Measurements from ENCODE around the gene PTPRF. TPM values are rescaled to one million over a fixed set of nuclear protein-coding genes. Genes with fewer than 3 reads are reported as not detected.
A peak's percentile ranks its signal among the peaks of the same experiment; 100 is the strongest.

Gene PTPRF
- total RNA-seq, 1 donor from 2014 or later: 520 TPM

- DNase-seq (ENCODE audit: low spot score, unreplicated experiment): no peak
- Mint-ChIP-seq H3K9me3 (ENCODE audit: low read depth) (no peaks in the 10 kb centered on the region), H3K4me3 (ENCODE audit: low read depth) (no peak overlapping the region), H3K27ac (peak overlapping the region; percentile 18), H3K36me3 (ENCODE audit: insufficient read depth) (peaks cover 24% of the 10 kb centered on the region), H3K4me1 (ENCODE audit: low read depth) (peaks cover 69% of the 10 kb centered on the region), H3K27me3 (no peaks in the 10 kb centered on the region)
- no peak for TF ChIP-seq CTCF (IDR thresholded peaks at IDR 0.05; ENCODE audit: unreplicated experiment)
Measured at GRCh38 chr1:43538143-43538487, 7.4 kb downstream of the PTPRF start.

- peak overlapping the region; percentile 53 for H3K27ac Mint-ChIP-seq
- H3K27me3 Mint-ChIP-seq: no peaks in the 10 kb centered on the region
- H3K9me3 Mint-ChIP-seq (ENCODE audit: low read depth): no peaks in the 10 kb centered on the region
- no peak overlapping the region for H3K4me3 Mint-ChIP-seq (ENCODE audit: low read depth)
- no peak for DNase-seq (ENCODE audit: low spot score, unreplicated experiment)
- H3K4me1 Mint-ChIP-seq (ENCODE audit: low read depth): peaks cover 72% of the 10 kb centered on the region
- no peak for TF ChIP-seq CTCF (IDR thresholded peaks at IDR 0.05; ENCODE audit: unreplicated experiment)
- H3K36me3 Mint-ChIP-seq (ENCODE audit: insufficient read depth): peaks cover 25% of the 10 kb centered on the region
Measured at GRCh38 chr1:43538969-43539368, 8.3 kb downstream of the PTPRF start.

- Mint-ChIP-seq H3K27me3 (no peaks in the 10 kb centered on the region), H3K36me3 (ENCODE audit: insufficient read depth) (peaks cover 23% of the 10 kb centered on the region), H3K27ac (no peak overlapping the region), H3K9me3 (ENCODE audit: low read depth) (no peaks in the 10 kb centered on the region), H3K4me1 (ENCODE audit: low read depth) (peaks cover 72% of the 10 kb centered on the region), H3K4me3 (ENCODE audit: low read depth) (no peak overlapping the region)
- DNase-seq (ENCODE audit: low spot score, unreplicated experiment): no peak
- no peak for TF ChIP-seq CTCF (IDR thresholded peaks at IDR 0.05; ENCODE audit: unreplicated experiment)
Measured at GRCh38 chr1:43539726-43540434, 9.2 kb downstream of the PTPRF start.

- DNase-seq (ENCODE audit: low spot score, unreplicated experiment): no peak
- no peak for TF ChIP-seq CTCF (IDR thresholded peaks at IDR 0.05; ENCODE audit: unreplicated experiment)
- H3K27ac Mint-ChIP-seq: peak overlapping the region; percentile 39
- H3K4me1 Mint-ChIP-seq (ENCODE audit: low read depth): peaks cover 73% of the 10 kb centered on the region
- no peaks in the 10 kb centered on the region for H3K9me3 Mint-ChIP-seq (ENCODE audit: low read depth)
- peaks cover 23% of the 10 kb centered on the region for H3K36me3 Mint-ChIP-seq (ENCODE audit: insufficient read depth)
- H3K27me3 Mint-ChIP-seq: no peaks in the 10 kb centered on the region
- no peak overlapping the region for H3K4me3 Mint-ChIP-seq (ENCODE audit: low read depth)
Measured at GRCh38 chr1:43540653-43541071, 10.0 kb downstream of the PTPRF start.

- Mint-ChIP-seq H3K4me3 (ENCODE audit: low read depth) (no peak overlapping the region), H3K36me3 (ENCODE audit: insufficient read depth) (peaks cover 23% of the 10 kb centered on the region), H3K9me3 (ENCODE audit: low read depth) (no peaks in the 10 kb centered on the region), H3K27me3 (no peaks in the 10 kb centered on the region), H3K4me1 (ENCODE audit: low read depth) (peaks cover 71% of the 10 kb centered on the region), H3K27ac (peak overlapping the region; percentile 39)
- DNase-seq (ENCODE audit: low spot score, unreplicated experiment): no peak
- TF ChIP-seq CTCF (IDR thresholded peaks at IDR 0.05; ENCODE audit: unreplicated experiment): no peak
Measured at GRCh38 chr1:43541141-43541540, 10.5 kb downstream of the PTPRF start.
